Mucosa of gallbladder (tissue), 1 donor: ENCODE data around the gene ACSM3. TPM values are rescaled to one million over a fixed set of nuclear protein-coding genes. Genes with fewer than 3 reads are reported as not detected.
"Not testable (repeated sequence)": the region's sequence is repeated elsewhere in the genome, so short reads cannot be mapped to it uniquely, and the experiment has no call there.

Experiments used
- DNase-seq: peaks from one replicate; pipeline ENCODE4 v3.0.0-alpha.2; 2020; ENCODE audit warnings: low spot score
- total RNA-seq: library from RNA; stranded (reverse); gene quantifications from one replicate; pipeline ENCODE4 v1.2.1, GENCODE V29; 2021
- donor health status: DM: no; HTN: no; CAD: no.

Gene ACSM3
- total RNA-seq, 1 donor from 2014 or later, result 11.0 TPM

DNA sequence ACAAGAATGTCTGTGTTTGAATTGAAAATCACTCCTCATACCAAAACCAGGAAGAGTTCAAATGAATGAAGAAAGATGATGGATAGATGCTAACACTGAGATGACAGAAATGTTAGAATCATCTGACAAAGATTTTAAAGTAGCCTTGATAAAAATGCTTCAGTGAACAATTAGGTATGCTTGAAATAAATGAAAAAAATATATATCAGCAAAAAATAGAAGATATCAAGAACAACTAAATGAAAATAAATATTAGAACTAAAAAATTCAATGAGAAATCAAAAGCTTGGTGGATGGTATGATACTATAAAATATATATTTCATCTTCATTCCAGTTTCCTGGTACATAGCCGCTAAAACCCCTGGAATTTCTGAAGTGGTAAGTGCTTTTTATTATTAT, 8.6 kb upstream of the ACSM3 start:
- no peak for DNase-seq

DNA sequence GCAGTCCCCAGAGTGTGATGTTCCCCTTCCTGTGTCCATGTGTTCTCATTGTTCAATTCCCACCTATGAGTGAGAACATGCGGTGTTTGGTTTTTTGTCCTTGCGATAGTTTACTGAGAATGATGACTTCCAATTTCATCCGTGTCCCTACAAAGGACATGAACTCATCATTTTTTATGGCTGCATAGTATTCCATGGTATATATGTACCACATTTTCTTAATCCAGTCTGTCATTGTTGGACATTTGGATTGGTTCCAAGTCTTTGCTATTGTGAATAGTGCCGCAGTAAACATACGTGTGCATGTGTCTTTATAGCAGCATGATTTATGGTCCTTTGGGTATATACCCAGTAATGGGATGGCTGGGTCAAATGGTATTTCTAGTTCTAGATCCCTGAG, 8.0 kb upstream of the ACSM3 start:
- DNase-seq, result not testable (repeated sequence)

DNA sequence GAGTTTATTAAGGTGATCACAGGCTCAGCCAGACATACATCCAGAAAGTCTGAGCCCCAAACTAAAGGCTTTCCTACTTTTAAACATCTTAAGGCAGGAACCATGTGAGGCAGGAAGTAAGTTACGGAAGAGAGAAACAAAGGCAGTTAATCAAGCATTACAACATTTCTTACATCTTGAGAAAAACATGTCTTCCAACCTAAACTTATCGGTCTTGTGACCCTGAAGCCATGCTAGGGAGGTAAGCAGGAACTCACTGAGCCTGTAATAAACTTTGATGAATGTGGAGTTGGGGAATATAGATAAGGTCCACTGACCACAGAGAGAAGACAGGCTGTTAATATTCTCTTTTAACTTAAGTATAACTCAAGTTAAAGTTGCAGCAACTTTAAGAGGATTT, 3.5 kb upstream of the ACSM3 start:
- DNase-seq, result no peak

DNA sequence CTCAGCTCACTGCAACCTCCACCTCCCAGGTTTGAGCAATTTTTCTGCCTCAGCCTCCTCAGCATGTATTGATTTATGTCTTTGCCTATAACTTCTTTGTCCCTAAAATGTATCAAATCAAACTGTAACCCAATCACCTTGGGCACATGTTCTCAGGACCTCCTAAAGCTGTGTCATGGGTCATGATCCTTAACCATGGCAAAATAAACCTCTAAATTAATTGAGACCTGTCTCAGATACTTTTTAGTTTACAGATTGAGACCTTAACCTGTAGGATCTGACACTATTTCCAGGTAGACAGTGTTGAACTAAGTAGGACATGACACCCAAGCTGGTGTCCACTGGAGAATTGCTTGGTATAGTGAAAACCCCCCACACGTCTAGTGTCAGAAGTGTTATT, 2.6 kb upstream of the ACSM3 start:
- no peak for DNase-seq

DNA sequence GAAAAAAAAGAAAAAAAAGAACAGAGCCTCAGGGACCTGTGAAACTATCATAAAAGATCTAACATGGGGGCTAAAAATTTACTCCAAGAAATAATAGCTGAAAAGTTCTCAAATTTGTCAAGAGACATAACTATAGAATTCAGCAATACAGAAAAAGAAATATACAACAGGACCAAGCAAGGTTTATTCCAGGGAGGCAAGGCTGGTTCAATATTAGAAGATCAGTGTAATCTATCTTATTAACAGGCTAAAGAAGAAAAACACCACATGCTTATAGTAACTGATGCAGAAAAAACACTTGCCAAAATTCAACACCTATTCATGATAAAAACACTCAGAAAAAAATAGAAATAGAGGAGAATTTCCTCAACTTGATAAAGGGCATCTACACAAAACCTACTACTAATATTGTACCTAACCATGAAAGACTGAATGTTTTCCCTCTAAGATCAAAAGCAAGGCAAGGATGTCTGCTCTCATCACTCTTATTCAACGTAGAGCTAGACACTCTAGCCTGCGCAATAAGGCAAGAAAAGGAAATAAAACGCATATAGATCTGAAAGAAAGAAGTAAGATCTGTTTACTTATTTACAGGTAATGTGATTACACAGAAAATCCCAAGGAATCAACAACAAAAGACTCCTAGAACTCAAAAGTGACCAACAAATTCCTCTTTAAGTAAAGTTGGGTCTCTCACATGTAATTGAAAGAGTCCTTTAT, 1.2 kb upstream of the ACSM3 start:
- no peak for DNase-seq

DNA sequence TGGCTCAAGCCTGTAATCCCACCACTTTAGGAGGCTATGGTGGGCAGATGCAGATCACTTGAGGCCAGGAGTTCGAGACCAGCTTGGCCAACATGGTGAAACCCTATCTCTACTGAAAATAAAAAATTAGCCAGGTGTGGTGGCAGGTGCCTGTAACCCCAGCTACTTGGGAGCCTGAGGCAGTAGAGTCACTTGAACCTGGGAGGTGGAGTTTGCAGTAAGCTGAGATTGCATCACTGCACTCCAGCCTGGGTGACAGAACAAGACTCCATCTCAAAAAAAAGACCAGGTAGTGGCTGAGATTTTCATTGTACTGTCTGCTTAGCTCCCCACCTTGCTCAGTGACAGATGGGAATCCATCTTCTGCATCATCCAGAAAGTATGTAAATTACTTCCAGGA, 634 bp downstream of the ACSM3 start:
- not testable (repeated sequence) for DNase-seq

DNA sequence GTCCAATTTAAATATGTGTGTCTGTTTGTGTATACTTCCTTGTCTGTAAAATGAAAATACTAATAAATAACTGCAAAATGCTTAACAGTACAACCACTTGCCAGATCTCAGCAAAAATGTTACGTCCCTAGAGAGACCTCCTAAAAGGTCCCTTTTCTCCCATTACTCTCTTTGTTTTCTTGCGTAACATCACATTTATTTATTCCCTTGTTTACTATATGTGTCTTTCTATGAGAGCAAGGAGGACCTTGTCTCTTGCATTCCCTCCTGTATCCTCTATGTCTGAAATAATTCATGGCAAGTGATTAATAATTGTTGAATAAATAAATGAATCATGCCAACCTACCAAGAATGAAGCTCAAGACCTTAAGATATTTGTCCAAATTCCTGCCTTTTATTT, 1.9 kb downstream of the ACSM3 start:
- DNase-seq, result no peak

DNA sequence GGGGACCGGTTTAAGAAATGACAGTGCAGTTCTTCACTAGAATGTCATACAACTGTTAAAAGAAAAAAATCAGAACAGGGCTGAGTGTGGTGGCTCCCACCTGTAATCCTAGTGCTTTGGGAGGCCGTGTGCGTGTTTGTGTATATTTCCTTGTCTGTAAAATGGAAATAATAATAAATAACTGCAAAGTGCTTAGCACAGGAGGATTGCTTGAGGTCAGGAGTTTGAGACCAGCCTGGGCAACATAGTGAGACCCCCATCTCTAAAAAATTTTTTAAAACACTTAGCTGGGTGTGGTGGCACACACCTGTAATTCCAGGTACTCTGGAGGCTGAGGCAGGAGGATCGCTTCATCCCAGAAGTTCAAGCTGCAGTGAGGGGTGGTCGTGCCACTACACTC, 2.5 kb downstream of the ACSM3 start:
- no peak for DNase-seq

DNA sequence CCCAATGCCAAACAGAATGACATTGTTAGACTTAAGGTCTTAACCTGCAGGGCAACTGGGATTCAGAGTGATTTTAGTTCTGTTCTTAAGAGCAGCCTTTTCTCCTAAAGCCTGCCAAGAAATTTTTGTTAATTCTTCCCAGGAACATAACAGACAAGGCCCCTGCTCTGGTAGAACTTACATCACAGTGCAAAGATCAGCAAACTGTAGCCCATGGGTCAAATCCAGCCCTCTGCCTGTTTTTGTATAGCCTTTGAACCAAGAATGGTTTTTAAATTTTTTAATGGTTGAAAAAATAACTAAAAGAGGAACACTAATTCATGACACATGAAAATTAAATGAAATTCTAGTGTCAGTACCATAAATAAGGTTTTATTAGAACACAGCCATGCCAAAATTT, 3.8 kb downstream of the ACSM3 start:
- DNase-seq, result no peak

DNA sequence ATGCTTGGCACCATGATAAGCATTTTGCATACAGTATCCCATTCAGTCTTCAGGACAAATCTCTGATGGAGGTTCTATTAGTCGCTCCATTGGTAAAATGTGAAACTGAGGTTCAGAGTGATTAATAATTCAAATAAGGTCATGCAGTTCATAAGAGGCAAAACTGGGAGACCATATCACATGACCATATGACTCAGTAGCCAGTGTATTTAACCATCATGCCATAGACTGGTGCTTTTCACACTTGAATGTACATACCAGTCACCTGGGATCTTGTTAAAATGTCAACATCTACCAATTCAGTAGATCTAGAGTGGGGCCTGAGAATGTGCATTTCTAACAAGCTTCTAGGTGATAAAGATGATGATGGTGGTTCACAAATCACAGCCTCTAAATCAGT, 4.3 kb downstream of the ACSM3 start:
- no peak for DNase-seq

DNA sequence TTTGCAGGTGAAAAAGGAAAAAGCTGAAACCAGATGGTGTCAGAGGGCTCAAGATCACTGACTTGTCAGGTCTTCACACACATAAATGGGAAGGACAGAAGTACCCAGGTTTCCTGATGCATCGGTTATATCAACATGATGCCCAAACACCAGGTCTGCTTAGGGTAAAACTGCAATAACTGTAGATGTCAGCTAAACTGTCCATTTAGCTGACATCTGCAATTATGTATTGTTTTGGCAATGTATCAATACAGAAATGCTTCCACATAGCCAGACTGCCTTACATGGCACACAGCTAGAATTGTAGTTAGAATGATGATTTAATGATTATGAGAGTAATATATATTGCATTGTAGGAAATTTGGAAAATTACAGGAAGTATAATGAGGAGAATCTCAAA, 5.0 kb downstream of the ACSM3 start:
- DNase-seq, result no peak

DNA sequence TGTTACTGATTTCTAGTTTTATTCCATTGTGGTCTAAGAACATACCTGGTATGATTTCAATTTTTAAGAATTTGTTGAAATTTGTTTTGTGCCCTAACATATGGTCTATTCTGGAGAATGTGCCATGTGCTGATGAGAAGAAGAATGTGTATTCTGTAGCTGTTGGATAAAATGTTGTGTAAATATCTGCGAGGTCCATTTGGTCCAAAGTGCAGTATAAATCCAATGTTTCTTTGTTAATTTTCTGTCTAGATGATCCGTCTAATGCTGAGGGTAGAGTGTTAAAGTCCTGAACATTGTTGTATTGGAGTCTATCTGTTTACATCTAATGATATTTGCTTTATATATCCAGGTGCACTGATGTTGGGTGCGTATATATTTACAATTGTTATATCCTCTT, 9.9 kb downstream of the ACSM3 start:
- no peak for DNase-seq

DNA sequence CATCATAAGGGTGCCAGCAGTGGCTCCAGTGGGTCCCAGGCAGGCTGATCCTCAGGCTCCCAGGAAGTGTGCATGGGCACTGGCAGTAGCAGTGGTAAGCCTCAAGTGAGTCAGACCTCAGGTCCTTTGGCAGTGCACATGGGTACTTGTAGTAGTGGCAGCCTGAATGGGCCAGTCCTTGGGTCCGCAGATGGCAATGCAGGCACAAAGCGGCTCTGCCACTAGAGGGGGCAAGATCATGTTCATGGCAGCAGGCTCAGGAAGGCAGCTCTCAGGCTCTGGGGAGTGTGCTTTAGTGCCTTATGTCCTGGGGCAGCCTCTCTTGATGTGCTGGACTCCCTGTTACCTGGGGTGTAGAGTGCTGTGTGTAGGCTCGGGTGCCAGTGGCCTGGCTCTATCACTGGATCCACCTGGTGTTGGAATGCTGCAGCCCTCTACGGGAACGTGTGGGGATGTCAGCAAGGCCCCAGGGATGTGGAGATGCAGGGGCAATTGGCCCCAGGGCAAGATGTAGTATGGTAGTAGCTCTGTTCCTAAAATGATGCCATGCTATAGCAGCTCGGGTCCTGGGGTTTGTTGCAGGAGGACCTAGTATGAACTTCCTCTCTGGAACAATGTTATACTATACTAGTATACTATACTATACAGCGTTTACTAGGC, 11.0 kb downstream of the ACSM3 start:
- DNase-seq, result peak; percentile 54

DNA sequence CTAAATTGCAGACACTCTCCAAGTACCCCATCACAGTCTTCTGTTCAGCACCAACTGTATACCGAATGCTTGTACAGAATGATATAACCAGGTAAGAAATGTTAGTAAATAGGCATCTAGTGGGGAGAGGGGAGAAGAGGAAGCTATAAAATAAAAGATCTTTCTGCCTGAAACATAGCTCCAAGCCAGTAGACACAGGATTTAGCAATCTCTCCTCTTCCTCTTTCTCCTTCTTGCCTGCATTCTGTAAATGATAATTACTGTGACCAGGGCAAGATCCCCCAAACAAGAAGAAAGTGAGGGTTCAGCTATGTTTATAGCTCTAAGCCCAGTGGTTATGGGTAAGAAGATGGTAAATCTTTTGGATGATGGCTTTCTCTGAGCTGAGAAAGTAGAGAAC, 17.9 kb downstream of the ACSM3 start:
- DNase-seq, result no peak

DNA sequence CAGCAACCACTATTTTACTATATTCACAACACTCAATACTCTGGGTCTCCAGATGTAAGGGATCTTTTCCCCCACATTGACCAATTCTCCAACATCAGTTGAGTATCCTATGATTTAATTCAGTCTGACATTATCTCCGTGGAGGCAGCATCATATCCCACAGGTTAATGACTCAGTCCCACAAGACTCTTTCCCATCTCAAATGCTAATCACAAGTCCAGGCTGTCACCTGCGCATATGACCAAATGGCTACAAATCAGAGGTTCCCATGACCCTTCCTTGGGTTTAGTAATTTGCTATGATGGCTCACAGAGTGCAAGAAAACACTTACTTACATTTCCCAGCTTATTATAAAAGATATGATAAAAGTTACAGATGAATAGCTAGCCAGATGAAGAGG, 18.7 kb downstream of the ACSM3 start:
- DNase-seq, result no peak

DNA sequence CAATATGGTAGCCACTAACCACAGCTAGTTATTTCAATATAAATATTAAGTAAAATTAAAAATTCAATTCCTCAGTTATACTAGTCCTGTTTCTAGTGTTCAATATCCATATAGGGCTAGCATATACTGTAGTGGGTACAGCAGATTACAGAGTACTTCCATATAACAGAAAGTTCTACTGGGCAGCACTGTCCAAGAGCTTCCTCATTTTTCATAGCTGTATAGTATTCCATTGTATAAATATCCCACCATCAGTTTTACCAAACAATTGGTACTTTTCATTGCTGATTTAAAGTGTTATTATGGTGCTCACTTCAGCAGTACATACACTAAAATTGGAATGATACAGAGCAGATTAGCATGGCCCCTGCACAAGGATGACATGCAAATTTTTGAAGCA, 20.4 kb downstream of the ACSM3 start:
- DNase-seq, result no peak

DNA sequence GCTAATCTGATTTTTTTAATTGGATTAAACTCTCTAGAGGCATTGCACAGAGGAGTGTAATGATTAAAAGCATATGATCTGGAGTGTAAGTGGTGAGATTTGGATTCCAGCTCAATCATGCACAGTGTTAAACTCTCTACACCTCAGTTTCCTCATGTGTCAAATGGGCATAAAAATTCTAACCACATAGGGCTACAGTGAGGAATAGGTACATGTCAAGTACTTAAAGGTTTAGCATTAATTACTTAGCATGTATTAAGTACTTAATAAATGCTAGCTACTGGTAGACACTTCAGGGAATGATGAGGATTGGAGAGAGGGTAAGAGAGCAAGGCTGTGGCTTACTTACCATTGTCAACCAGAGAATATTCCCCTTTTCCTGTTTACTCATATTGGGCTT, 25.3 kb downstream of the ACSM3 start:
- DNase-seq, result no peak

DNA sequence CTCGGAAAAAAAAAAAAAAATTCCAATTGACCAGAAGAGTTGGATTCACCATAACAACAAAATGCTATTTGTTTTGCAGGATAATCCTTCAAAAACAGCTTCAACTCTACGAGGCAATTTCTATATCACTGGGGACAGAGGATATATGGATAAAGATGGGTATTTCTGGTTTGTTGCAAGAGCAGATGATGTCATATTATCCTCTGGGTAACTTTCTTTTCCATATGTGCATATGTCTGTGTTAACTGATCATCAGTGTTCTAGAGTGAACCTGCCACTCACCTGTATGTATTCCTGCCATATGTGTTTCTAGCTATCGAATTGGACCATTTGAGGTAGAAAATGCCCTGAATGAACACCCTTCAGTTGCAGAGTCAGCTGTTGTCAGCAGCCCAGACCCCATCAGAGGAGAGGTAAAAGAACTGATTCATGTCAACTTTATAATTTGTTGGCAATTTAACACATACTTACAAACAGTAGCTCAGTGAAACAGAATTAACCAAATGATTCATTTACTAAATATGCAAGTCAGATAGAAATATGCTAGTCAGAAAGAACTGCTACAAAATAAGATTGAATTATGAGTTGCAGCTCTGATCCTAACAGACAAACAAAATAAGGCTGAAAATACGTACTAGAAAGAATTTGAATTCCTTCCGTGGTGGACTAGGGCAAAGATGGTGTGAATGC, 28.3 kb downstream of the ACSM3 start:
- DNase-seq, result no peak

DNA sequence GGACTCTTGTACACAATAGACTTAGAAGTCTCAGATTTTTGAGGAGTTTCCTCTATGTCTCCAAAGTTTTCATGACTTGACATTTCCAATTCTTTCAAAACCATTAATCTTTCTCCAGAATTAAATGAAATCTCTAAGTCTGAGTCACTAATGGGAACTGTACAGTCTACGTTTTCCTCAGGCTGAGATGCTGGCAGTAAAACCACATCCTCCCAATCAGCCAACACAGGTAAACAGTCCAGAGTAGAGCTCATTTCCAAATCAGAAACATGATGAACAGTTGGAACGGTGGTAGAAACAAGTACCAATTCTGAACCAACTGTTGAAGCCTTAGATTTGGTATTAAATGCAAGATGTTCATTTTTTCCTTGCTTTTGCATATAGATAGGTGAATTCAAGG, 34.5 kb downstream of the ACSM3 start:
- no peak for DNase-seq

DNA sequence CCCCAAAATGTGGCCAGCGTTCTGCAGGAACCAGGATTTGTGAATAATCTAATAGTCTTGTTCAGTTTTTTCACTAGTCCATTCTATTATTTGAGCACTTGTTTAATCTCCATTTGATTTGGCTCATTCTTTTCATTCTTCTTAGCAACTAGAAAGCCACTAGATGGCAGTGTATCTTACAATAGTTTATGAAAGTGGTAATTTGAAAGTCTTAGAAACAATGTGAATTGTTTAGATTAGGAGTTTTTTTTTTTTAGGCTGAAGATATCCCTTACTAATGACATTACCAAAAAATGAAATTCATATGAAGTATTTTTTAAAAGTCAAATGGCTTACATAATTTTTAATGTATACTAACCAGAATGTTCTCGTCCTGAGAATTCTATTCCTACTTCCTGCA, 35.8 kb downstream of the ACSM3 start:
- DNase-seq, result no peak

DNA sequence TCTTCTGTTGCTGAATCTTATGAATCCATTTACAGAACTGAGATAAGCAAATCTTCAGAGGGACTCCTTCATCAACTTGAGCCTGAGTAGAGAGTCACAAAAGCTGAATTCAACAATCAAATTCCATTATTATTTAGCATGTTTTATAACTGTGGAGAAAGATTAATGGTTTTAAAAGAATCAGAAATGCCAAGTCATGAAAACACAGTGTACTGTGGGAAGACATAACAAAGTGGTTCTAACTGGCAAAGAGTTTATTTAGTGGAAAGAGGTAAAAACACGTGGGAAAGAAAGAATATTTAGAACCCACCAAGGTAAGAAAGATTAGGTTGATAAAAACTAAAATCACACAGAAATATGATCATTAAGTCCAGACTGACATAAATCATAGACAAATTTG, 37.5 kb downstream of the ACSM3 start:
- DNase-seq, result no peak

DNA sequence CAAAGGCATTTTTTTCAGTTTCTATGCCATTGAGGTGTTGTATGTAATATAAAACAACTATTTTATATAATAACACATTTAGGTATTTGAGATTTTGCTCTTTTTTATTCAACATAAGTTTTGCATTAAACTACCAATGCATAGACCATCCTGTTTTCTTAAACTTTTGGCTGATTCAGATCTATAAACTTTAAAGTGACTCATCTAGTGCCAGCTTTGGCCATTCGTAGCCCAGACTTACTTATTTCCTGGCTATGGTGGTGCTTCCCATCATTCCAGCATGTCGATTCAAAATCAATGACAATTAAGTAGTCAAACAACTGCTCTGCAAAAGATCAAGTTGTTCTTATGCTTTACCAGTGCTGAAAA, 39.4 kb downstream of the ACSM3 start:
- no peak for DNase-seq

DNA sequence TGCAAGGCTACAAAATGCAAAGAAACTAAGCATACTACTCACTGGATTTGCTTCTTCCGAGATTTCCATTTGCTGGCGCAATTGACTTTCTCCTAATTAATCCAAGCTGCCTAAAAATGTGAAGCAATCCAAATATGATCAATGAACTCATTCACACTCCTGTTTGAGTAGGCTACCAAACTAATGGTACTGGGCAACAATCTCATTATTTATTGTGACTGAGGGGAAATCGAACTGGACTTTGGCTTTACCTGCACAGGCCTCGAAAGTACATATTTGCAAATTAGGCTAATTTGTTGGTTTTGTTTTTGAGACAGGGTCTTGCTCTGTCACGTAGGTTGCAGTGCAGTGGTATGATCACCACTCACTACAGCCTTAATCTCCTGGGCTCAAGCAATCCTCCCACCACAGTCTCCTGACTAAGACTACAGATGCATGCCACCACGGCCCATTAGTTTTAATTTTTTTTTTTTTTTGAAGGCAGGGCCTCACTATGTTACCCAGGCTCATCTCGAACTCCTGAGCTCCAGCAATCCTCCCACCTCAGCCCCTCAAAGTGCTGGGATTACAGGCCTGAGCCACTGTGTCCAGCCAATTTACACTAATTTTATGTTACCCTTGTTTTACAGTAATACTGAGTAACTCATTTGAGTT, 39.9 kb downstream of the ACSM3 start:
- DNase-seq, result no peak
